HG02798 (cell line): Measurements from ENCODE around the gene ZYX.
A peak's percentile ranks its signal among the peaks of the same experiment; 100 is the strongest.
"Not testable (repeated sequence)": the region's sequence is repeated elsewhere in the genome, so short reads cannot be mapped to it uniquely, and the experiment has no call there.

Experiments
- ATAC-seq: cut with Tn5 transposase; IDR thresholded peaks from one replicate; pipeline ENCODE4 v1.9.1; 2021; ENCODE audit warnings: mild to moderate bottlenecking; ENCODE audit not compliant: unreplicated experiment, poor library complexity

ZYX gene

GRCh38 chr7:143395187-143396149 is 14.3 kb downstream of the ZYX start:
- ATAC-seq, result no peak

- ATAC-seq, result no peak
Measured at GRCh38 chr7:143396182-143396581, 15.0 kb downstream of the ZYX start.

- no peak for ATAC-seq
Measured at GRCh38 chr7:143396625-143397556, 15.7 kb downstream of the ZYX start.

- no peak for ATAC-seq
Measured at GRCh38 chr7:143397710-143398530, 16.8 kb downstream of the ZYX start.

- no peak for ATAC-seq
Measured at GRCh38 chr7:143398616-143399015, 17.5 kb downstream of the ZYX start.

GRCh38 chr7:143399151-143399550 is 18.0 kb downstream of the ZYX start:
- no peak for ATAC-seq

- ATAC-seq, result no peak
Measured at GRCh38 chr7:143399642-143400041, 18.5 kb downstream of the ZYX start.

GRCh38 chr7:143401265-143401664 is 20.1 kb downstream of the ZYX start:
- ATAC-seq, result no peak

GRCh38 chr7:143402233-143402632 is 21.1 kb downstream of the ZYX start:
- not testable (repeated sequence) for ATAC-seq

GRCh38 chr7:143405173-143406001 is 24.2 kb downstream of the ZYX start:
- ATAC-seq, result no peak

- no peak for ATAC-seq
Measured at GRCh38 chr7:143406002-143406357, 24.8 kb downstream of the ZYX start.

- no peak for ATAC-seq
Measured at GRCh38 chr7:143407287-143408251, 26.4 kb downstream of the ZYX start.

- ATAC-seq, result no peak
Measured at GRCh38 chr7:143408252-143408685, 27.1 kb downstream of the ZYX start.

GRCh38 chr7:143408686-143409561 is 27.8 kb downstream of the ZYX start, which contains the start of gene EPHA1:
EPHA1 (minus strand) TSS chr7:143408856; CDS start chr7:143408805, 51 bp downstream.
- ATAC-seq, result peak; percentile 43

- ATAC-seq, result no peak
Measured at GRCh38 chr7:143410521-143411004, 29.4 kb downstream of the ZYX start.

- ATAC-seq, result no peak
Measured at GRCh38 chr7:143411976-143412708, 31.0 kb downstream of the ZYX start.
